Hematopoietic multipotent progenitor cell treated with erythropoietin and hydrocortisone succinate and interleukin-3 and kit ligand, for 17 days (in vitro differentiated cells): ENCODE results near the gene SCRG1.

ENCODE experiments used
- DNase-seq: peaks from one replicate; pipeline ENCODE4 v3.0.0-alpha.2; 2015; ENCODE audit warnings: low spot score

SCRG1 gene

GRCh38 chr4:173362666-173363065 lies 36.2 kb downstream of the SCRG1 start:
- no peak for DNase-seq

- DNase-seq = peak; percentile 32
Measured at GRCh38 chr4:173360587-173361221, 38.2 kb downstream of the SCRG1 start.

GRCh38 chr4:173357939-173358338 lies 41.0 kb downstream of the SCRG1 start:
- no peak for DNase-seq

GRCh38 chr4:173347467-173347866 lies 51.4 kb downstream of the SCRG1 start:
- no peak for DNase-seq

- DNase-seq = no peak
Measured at GRCh38 chr4:173346074-173346473, 52.8 kb downstream of the SCRG1 start.

GRCh38 chr4:173345648-173346047 lies 53.3 kb downstream of the SCRG1 start:
- no peak for DNase-seq

GRCh38 chr4:173343832-173344397 lies 55.0 kb downstream of the SCRG1 start:
- no peak for DNase-seq

GRCh38 chr4:173337463-173337862 lies 61.5 kb downstream of the SCRG1 start:
- no peak for DNase-seq

- DNase-seq = peak; percentile 72
Measured at GRCh38 chr4:173334891-173335752, 63.8 kb downstream of the SCRG1 start.
